H9 (cell line): Measurements from ENCODE around the gene NCOA4. TPM values are rescaled to one million over a fixed set of nuclear protein-coding genes. Genes with fewer than 3 reads are reported as not detected.
A peak's percentile ranks its signal among the peaks of the same experiment; 100 is the strongest.

Source experiments
- DNase-seq: peaks from one replicate; pipeline ENCODE4 v3.0.0-alpha.2; 2017
- H2AFZ ChIP-seq: one replicate; pipeline ENCODE4 v1.6.1; 2013; ENCODE audit warnings: mild to moderate bottlenecking, low read length, control low read depth, moderate library complexity
- H2AK5ac ChIP-seq: 2 replicates; pipeline ENCODE4 v1.6.1; 2013; ENCODE audit warnings: low read length, control low read depth, mixed read lengths; ENCODE audit not compliant: insufficient read length
- H2BK120ac ChIP-seq: one replicate; pipeline ENCODE4 v1.6.1; 2013; ENCODE audit warnings: low read depth, mild to moderate bottlenecking, low read length, control low read depth, inconsistent platforms; ENCODE audit not compliant: poor library complexity, severe bottlenecking
- H2BK12ac ChIP-seq: 2 replicates; pipeline ENCODE4 v1.6.1; 2013; ENCODE audit warnings: low read length, control low read depth, mixed read lengths, low read depth; ENCODE audit not compliant: insufficient read length
- H2BK15ac ChIP-seq: 2 replicates; pipeline ENCODE4 v1.6.1; 2013; ENCODE audit warnings: low read depth, low read length, control low read depth
- H2BK20ac ChIP-seq: one replicate; pipeline ENCODE4 v1.6.1; 2013; ENCODE audit warnings: low read depth, mild to moderate bottlenecking, low read length, control low read depth, inconsistent platforms; ENCODE audit not compliant: poor library complexity, severe bottlenecking
- H2BK5ac ChIP-seq: 2 replicates; pipeline ENCODE4 v1.6.1; 2013; ENCODE audit warnings: low read length, control low read depth, mixed read lengths; ENCODE audit not compliant: insufficient read length
- H3K14ac ChIP-seq: 2 replicates; pipeline ENCODE4 v1.6.1; 2013; ENCODE audit warnings: low read length, control low read depth; ENCODE audit not compliant: insufficient read depth
- H3K18ac ChIP-seq: 2 replicates; pipeline ENCODE4 v1.6.1; 2013; ENCODE audit warnings: low read depth, mild to moderate bottlenecking, mixed read lengths, low read length, control low read depth; ENCODE audit not compliant: insufficient read length
- H3K23ac ChIP-seq: 2 replicates; pipeline ENCODE4 v1.6.1; 2013; ENCODE audit warnings: low read length, control low read depth, mixed read lengths, low read depth; ENCODE audit not compliant: insufficient read length
- H3K23me2 ChIP-seq: 2 replicates; pipeline ENCODE4 v1.6.1; 2013; ENCODE audit warnings: low read depth, mild to moderate bottlenecking, mixed read lengths, low read length, control low read depth; ENCODE audit not compliant: insufficient read length, poor library complexity, severe bottlenecking
- H3K27ac ChIP-seq: 2 replicates; pipeline ENCODE4 v1.5.1; 2013; ENCODE audit warnings: low read length, control low read depth, mixed read lengths, low read depth; ENCODE audit not compliant: insufficient read length
- H3K27me3 ChIP-seq: 2 replicates; pipeline ENCODE4 v1.6.1; 2013; ENCODE audit warnings: low read length, control low read depth, inconsistent platforms; ENCODE audit not compliant: insufficient read depth
- H3K4ac ChIP-seq: 2 replicates; pipeline ENCODE4 v1.6.1; 2013; ENCODE audit warnings: low read depth, mild to moderate bottlenecking, control low read depth, inconsistent platforms, low read length, moderate library complexity
- H3K4me1 ChIP-seq: 2 replicates; pipeline ENCODE4 v1.6.1; 2013; ENCODE audit warnings: low read length, control low read depth, inconsistent platforms; ENCODE audit not compliant: insufficient read depth
- H3K4me2 ChIP-seq: 2 replicates; pipeline ENCODE4 v1.6.1; 2013; ENCODE audit warnings: low read length, control low read depth, mixed read lengths; ENCODE audit not compliant: insufficient read length, insufficient read depth
- H3K56ac ChIP-seq: 2 replicates; pipeline ENCODE4 v1.6.1; 2013; ENCODE audit warnings: low read depth, mild to moderate bottlenecking, mixed read lengths, low read length, control low read depth; ENCODE audit not compliant: insufficient read length
- H3K79me1 ChIP-seq: 2 replicates; pipeline ENCODE4 v1.6.1; 2013; ENCODE audit warnings: low read depth, mild to moderate bottlenecking, moderate library complexity, low read length, control low read depth, inconsistent platforms; ENCODE audit not compliant: insufficient read depth, poor library complexity, severe bottlenecking
- H3K79me2 ChIP-seq: 2 replicates; pipeline ENCODE4 v1.6.1; 2013; ENCODE audit warnings: low read length, control low read depth, inconsistent platforms; ENCODE audit not compliant: insufficient read depth
- H3K9ac ChIP-seq: 2 replicates; pipeline ENCODE4 v1.6.1; 2013; ENCODE audit warnings: low read length, control low read depth, mixed read lengths; ENCODE audit not compliant: insufficient read length; ENCODE audit errors: extremely low read depth
- H3K9me3 ChIP-seq: one replicate; pipeline ENCODE4 v1.6.1; 2013; ENCODE audit warnings: low read depth, low read length, inconsistent platforms; ENCODE audit not compliant: control insufficient read depth
- H3T11ph ChIP-seq: one replicate; pipeline ENCODE4 v1.6.1; 2013; ENCODE audit warnings: mild to moderate bottlenecking, low read length, control low read depth, inconsistent platforms
- H4K20me1 ChIP-seq: one replicate; pipeline ENCODE4 v1.6.1; 2013; ENCODE audit not compliant: control insufficient read depth, insufficient read length, insufficient read depth
- H4K5ac ChIP-seq: 2 replicates; pipeline ENCODE4 v1.6.1; 2013; ENCODE audit warnings: low read depth, mild to moderate bottlenecking, mixed read lengths, low read length, control low read depth; ENCODE audit not compliant: insufficient read length
- H4K8ac ChIP-seq: replicated peaks from 2 replicates; pipeline ENCODE4 v1.6.1; 2013; ENCODE audit warnings: low read length, control low read depth, mixed read lengths, low read depth; ENCODE audit not compliant: insufficient read length
- H4K91ac ChIP-seq: 2 replicates; pipeline ENCODE4 v1.6.1; 2013; ENCODE audit warnings: low read depth, mild to moderate bottlenecking, moderate library complexity, mixed read lengths, low read length, control low read depth; ENCODE audit not compliant: insufficient read length
- H3K27ac Mint-ChIP-seq, 3 experiments: 2 replicates in 2 of 3; 3 replicates in 1 of 3; pipeline ENCODE4 v1.8.0; 2020 to 2021; ENCODE audit warnings: mixed read lengths in 3 of 3, mild to moderate bottlenecking in 1 of 3, moderate library complexity in 1 of 3
- H3K27me3 Mint-ChIP-seq: 2 replicates; pipeline ENCODE4 v1.8.0; 2021; ENCODE audit warnings: low read depth, mild to moderate bottlenecking, moderate library complexity, mixed read lengths
- H3K36me3 Mint-ChIP-seq, 3 experiments: 2 replicates in 2 of 3; 3 replicates in 1 of 3; pipeline ENCODE4 v1.8.0; 2020 to 2021; ENCODE audit warnings: low read depth in 3 of 3, mixed read lengths in 3 of 3; ENCODE audit not compliant: insufficient read depth in 1 of 3
- H3K4me1 Mint-ChIP-seq, 2 experiments: 2 replicates each; pipeline ENCODE4 v1.8.0; 2020; ENCODE audit warnings: mixed read lengths in 2 of 2
- H3K4me3 Mint-ChIP-seq, 2 experiments: 2 replicates in 1 of 2; 3 replicates in 1 of 2; pipeline ENCODE4 v1.8.0; 2020 to 2021; ENCODE audit warnings: mild to moderate bottlenecking in 2 of 2, mixed read lengths in 2 of 2, moderate library complexity in 1 of 2
- H3K9me3 Mint-ChIP-seq, 2 experiments: 2 replicates in 1 of 2; 3 replicates in 1 of 2; pipeline ENCODE4 v1.8.0; 2020; ENCODE audit warnings: mild to moderate bottlenecking in 2 of 2, mixed read lengths in 2 of 2, moderate library complexity in 1 of 2
- CTCF ChIP-seq: fragments of 200-600 bp; sonication (generic); conservative IDR thresholded peaks from 3 replicates; pipeline ENCODE4 v1.8.0; 2021; ENCODE audit warnings: antibody characterized with exemption, mild to moderate bottlenecking
- WGBS: extraction: QIAGEN DNeasy Blood & Tissue Kit; methylation state at CpG from one replicate; pipeline ENCODE4 v1.1.7; 2013; ENCODE audit warnings: missing lambda C conversion rate, low lambda C conversion rate, mixed read lengths; ENCODE audit not compliant: insufficient read length; ENCODE audit errors: extremely low coverage; 5-methylcytosine and 5-hydroxymethylcytosine counted together
- total RNA-seq: library from RNA; stranded (reverse); gene quantifications from 2 replicates; pipeline ENCODE4 v1.2.1, GENCODE V29; 2021

Gene NCOA4
- total RNA-seq, 1 experiment from 2014 or later, result 83.3 TPM

- no peak overlapping the region for H4K91ac ChIP-seq
- no peak overlapping the region for H3K23ac ChIP-seq
- H3K27ac Mint-ChIP-seq, result peak overlapping the region in 2 of 3 experiments; percentile 19 to 82; a peak in 2 of 7 replicates
- H3K23me2 ChIP-seq, result no peaks in the 10 kb centered on the region
- no peak overlapping the region for H3K4me2 ChIP-seq
- no CpG with 5 or more reads among the region's 6 CpGs for WGBS
- H3K9me3 ChIP-seq, result no peaks in the 10 kb centered on the region
- H3K56ac ChIP-seq, result no peak overlapping the region
- H3K79me1 ChIP-seq, result no peaks in the 10 kb centered on the region
- no peak overlapping the region for H3K9ac ChIP-seq
- H4K5ac ChIP-seq, result no peak overlapping the region
- no peak overlapping the region for H3K4me3 Mint-ChIP-seq
- no peak overlapping the region for H3K14ac ChIP-seq
- no peak overlapping the region for H3K27ac ChIP-seq
- no peaks in the 10 kb centered on the region for H3K27me3 ChIP-seq
- no peak for DNase-seq
- peaks cover 2% of the 10 kb centered on the region for H3K27me3 Mint-ChIP-seq
- H4K8ac ChIP-seq, result no peak overlapping the region
- peaks cover 4% of the 10 kb centered on the region in 2 experiments; a peak in 3 of 5 replicates for H3K9me3 Mint-ChIP-seq
- H2BK120ac ChIP-seq, result peak overlapping the region; percentile 36
- H3K4me1 ChIP-seq, result peaks cover 13% of the 10 kb centered on the region; the same call in 1 of the 2 replicates
- peaks cover 0 to 5% (median 0%) of the 10 kb centered on the region in 3 experiments; a peak in 2 of 7 replicates for H3K36me3 Mint-ChIP-seq
- H2BK5ac ChIP-seq, result no peak overlapping the region
- H3K79me2 ChIP-seq, result no peaks in the 10 kb centered on the region
- H2BK20ac ChIP-seq, result no peak overlapping the region
- no peaks in the 10 kb centered on the region for H4K20me1 ChIP-seq
- H3K4ac ChIP-seq, result no peak overlapping the region
- H3T11ph ChIP-seq, result no peak overlapping the region
- H3K4me1 Mint-ChIP-seq, result peaks cover 43 to 50% of the 10 kb centered on the region in 2 experiments
- no peak overlapping the region for H2AK5ac ChIP-seq
- no peak overlapping the region for H2AFZ ChIP-seq
- no peak overlapping the region for H2BK15ac ChIP-seq
- no peak for TF ChIP-seq CTCF
- H2BK12ac ChIP-seq, result no peak overlapping the region
- peak overlapping the region; percentile 57 for H3K18ac ChIP-seq
Measured at GRCh38 chr10:46052791-46053375, 22.5 kb upstream of the NCOA4 start.
